Astrocyte of the spinal cord (primary cell): ENCODE measurements around the gene ASIC4.

Experiments used
- DNase-seq: peaks from one replicate; pipeline ENCODE4 v3.0.0; 2011; ENCODE audit warnings: low read depth, low spot score
- H3K4me3 ChIP-seq: 2 replicates; pipeline ENCODE4 v1.5.1; 2011; ENCODE audit warnings: low read depth, mild to moderate bottlenecking, low read length, moderate library complexity
- in situ Hi-C: cut with HindIII; loops from 2 replicates; pipeline ENCODE4 v1.10.0; 2017; ENCODE audit warnings: low sequenced_read_pairs
- TF ChIP-seq, protein P1 (sequence below): IDR thresholded peaks from 2 replicates; pipeline ENCODE4 v1.5.1; 2012; ENCODE audit warnings: low read depth, mild to moderate bottlenecking, low read length, inconsistent platforms

ASIC4 gene

DNA sequence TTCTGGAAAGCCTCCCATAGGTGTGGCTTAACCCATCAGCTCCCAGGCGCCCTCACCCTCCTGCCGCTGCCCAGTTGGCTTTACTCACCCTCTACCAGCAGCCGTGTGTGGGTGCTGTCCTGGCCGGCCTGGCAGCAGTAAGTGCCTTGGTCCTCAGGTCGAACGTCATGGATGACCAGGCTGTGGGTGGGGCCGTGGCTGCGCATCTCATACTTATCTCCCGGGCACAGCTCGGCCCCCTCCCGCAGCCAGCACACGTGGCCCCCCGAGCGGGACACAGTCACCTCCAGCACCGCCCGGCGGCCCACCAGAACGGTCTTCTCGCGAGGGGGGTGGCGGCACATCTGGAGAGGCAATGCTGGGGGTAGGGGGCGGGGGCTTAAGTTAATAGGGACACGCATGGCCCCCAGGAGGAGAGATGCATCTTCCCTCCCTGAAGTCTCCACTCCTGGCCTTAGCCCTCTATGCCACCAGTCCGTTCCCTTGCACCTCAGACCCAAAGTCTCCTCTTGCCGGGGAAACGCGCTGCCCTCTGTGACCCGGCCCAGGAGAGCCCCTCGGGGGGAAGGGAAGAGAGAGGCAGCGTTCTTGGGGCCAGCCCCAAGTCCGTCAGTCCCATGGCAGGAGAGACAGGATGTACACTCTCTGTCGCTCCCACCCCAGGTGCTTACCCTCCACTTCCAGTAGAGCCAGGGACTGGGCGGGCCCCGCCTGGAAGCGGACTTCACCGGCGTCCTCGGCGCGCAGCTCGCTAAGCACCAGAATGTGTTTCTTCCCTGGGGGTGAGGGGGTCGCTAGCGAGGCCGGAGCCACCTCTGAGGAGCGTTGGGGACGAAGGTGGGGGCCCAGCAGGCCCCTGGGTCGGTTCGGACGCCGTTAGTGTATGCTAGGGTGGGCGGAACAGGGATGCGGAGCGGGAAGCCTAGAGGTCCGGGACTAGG, 37.4 kb downstream of the ASIC4 start:
- TF ChIP-seq, protein P1, sequence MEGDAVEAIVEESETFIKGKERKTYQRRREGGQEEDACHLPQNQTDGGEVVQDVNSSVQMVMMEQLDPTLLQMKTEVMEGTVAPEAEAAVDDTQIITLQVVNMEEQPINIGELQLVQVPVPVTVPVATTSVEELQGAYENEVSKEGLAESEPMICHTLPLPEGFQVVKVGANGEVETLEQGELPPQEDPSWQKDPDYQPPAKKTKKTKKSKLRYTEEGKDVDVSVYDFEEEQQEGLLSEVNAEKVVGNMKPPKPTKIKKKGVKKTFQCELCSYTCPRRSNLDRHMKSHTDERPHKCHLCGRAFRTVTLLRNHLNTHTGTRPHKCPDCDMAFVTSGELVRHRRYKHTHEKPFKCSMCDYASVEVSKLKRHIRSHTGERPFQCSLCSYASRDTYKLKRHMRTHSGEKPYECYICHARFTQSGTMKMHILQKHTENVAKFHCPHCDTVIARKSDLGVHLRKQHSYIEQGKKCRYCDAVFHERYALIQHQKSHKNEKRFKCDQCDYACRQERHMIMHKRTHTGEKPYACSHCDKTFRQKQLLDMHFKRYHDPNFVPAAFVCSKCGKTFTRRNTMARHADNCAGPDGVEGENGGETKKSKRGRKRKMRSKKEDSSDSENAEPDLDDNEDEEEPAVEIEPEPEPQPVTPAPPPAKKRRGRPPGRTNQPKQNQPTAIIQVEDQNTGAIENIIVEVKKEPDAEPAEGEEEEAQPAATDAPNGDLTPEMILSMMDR = peak; percentile 12
- H3K4me3 ChIP-seq = peak overlapping the region; percentile 44
- in situ Hi-C loops = no loop called here
- DNase-seq = peak; percentile 23

DNA sequence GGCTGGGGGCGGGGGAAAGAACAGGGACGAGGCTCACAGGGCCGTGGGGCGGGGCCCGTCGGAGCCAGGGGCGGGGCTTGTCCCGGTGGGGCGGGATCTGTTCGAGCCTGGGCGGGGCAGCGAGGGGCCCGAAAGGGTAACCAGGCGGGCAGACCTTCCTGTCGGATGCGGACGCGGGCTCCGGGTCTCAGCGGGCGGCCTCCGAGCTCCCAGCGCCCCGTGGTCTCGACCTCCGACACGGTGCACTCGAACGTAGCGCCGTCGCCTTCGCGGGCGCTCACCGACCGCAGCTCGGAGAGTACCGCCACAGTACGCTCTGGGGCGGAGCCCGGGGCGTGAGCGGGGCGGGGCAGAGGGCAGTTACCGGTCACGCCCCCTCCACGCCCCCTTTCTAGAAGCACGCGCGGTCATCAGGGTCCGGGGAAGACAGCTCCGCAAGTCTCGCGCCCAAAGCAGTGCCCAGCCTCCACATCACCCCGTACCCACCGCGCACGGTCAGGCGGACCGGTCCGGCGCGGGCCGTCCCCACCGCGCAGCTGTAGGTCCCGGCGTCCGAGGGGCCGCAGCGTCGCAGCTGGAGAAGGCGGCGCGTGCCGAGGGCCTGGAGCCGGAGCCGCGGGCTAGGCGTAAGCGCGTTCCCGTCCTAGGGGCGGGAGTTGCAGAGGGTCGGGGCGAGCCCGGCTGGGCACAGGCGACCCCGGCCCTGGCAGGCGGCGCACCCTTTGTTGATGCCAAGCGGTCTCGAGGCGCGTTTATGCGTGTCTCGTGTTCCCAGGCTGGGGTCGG, 38.3 kb downstream of the ASIC4 start:
- peak; percentile 78 for DNase-seq
- H3K4me3 ChIP-seq = peak overlapping the region; percentile 44
- in situ Hi-C loops = no loop called here
- TF ChIP-seq, protein P1 = no peak

DNA sequence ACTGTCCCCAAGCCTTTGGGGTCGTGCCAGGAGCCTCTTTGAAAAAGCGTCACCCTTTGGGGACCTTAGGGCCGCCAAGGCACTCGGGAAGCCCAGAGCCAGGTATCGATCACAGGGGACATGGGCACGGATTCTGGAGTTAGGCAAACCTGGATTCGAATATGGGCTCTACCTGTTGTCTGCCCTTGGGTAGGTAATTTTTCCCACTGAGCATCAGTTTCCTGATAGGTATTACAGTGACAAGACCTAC, 38.8 kb downstream of the ASIC4 start:
- in situ Hi-C loops = no loop called here
- DNase-seq = no peak
- H3K4me3 ChIP-seq = peak overlapping the region; percentile 7
- TF ChIP-seq, protein P1 = no peak

DNA sequence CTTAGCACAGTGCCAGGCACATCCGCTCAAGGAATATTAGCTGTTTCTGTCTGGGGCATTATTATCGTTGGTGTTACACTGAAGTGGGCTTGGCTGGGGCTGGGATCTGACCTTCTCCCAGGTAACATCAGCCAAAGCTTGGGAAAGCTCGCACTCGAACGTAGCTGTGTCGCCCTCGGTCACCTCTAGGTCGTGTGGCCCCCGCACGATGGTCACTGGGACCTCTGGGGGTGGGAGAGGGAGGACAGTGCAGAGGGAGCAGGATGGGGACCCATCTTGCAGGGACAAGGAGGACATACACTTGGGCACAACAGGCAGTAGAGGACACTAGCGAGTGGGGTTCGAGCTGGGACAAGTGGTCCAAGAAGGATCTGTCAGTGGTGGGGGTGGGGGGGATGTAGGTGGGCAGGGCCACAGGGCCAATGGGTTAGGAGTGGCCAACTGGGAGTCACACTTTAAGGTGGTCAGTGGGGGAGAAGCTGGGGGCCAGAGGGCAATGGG, 39.2 kb downstream of the ASIC4 start:
- no peak for DNase-seq
- H3K4me3 ChIP-seq = no peak overlapping the region
- TF ChIP-seq, protein P1 = no peak
- in situ Hi-C loops = no loop called here

DNA sequence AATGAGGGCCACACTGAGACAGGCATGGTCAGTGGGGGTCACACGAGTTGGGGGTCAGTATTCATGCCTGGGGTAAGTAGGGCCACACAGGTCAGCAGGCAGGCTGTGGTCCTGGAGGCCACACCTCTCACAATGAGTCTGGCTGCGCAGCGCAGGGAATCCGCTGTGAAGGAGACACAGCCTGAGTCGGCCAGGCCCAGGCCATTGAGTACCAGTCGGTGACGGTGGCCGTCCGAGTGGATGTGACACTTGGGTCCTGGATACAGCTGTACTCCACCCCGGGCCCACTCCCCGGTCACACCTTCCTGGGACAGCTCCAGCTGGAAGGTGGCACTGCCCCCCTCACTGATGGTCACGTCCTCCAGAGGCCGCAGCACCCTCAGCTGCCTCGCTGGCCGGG, 40.1 kb downstream of the ASIC4 start:
- TF ChIP-seq, protein P1 = no peak
- no peak overlapping the region for H3K4me3 ChIP-seq
- in situ Hi-C loops = no loop called here
- DNase-seq = no peak

DNA sequence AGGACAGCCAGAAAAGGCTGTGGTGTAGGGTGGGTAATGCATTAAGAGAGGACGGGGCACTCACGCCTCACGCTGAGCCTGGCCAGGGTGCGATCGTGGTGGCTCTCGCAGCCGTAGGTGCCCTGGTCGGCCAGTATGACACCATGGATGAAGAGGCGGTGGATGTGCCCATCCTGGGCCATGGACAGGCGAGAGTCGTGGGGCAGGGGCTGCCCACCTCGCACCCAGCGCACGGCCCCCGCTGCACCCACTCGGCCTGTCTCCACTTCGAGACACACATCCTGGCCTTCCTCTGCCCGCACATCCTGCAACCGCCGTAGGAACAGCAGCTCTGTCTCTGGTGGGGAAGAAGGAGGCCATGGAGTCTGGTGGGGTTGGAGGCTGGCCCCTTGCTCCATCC, 41.7 kb downstream of the ASIC4 start:
- no peak overlapping the region for H3K4me3 ChIP-seq
- in situ Hi-C loops = no loop called here
- no peak for DNase-seq
- TF ChIP-seq, protein P1 = no peak
